H1 (cell line): ENCODE results near the gene TPM1. TPM values are rescaled to one million over a fixed set of nuclear protein-coding genes. Genes with fewer than 3 reads are reported as not detected.

ENCODE experiments used
- JUN ChIP-seq: IDR thresholded peaks from 2 replicates; pipeline ENCODE4 v1.6.1; 2011; ENCODE audit warnings: low read depth, mild to moderate bottlenecking, improper control_type of control experiment, low read length
- polyA plus RNA-seq, 7 experiments: library from polyadenylated mRNA; depleted of rRNA in 3 of 7; stranded (reverse) in 5 of 7; unstranded in 2 of 7; fragments of >200 nt in 5 of 7; fragments of 200-250 nt in 2 of 7; gene quantifications; 1 replicate in 5 of 7; 2 replicates in 1 of 7; 4 replicates in 1 of 7; pipeline versions ENCODE4 v1.2.1 to v1.2.3, GENCODE V29; 2011 to 2013; ENCODE audit warnings: missing spikeins in 2 of 7, mixed read lengths in 2 of 7
- total RNA-seq: library from RNA; stranded (reverse); fragmentation: NEBNext Ultra II Directional; extraction: Animal tissue kit (Norgen Biotek cat#: 25700); gene quantifications from 2 replicates; pipeline ENCODE4 v1.2.1, GENCODE V29; 2021
- TF ChIP-seq, protein P1 (sequence below), 3 experiments: IDR thresholded peaks; 1 replicate in 2 of 3; 2 replicates in 1 of 3; pipeline versions ENCODE4 v1.5.1 to v1.6.1; 2011; ENCODE audit warnings: low read length in 3 of 3, mild to moderate bottlenecking in 3 of 3, inconsistent platforms in 2 of 3, low read depth in 1 of 3, moderate library complexity in 1 of 3; ENCODE audit not compliant: insufficient read depth in 1 of 3; ENCODE audit errors: control extremely low read depth in 1 of 3

The TPM1 gene
- total and polyA plus RNA-seq, 2 of the 8 experiments (the other 6 are each of a cell fraction or from before 2014, with no cell fraction given), result 258 to 579 TPM

DNA sequence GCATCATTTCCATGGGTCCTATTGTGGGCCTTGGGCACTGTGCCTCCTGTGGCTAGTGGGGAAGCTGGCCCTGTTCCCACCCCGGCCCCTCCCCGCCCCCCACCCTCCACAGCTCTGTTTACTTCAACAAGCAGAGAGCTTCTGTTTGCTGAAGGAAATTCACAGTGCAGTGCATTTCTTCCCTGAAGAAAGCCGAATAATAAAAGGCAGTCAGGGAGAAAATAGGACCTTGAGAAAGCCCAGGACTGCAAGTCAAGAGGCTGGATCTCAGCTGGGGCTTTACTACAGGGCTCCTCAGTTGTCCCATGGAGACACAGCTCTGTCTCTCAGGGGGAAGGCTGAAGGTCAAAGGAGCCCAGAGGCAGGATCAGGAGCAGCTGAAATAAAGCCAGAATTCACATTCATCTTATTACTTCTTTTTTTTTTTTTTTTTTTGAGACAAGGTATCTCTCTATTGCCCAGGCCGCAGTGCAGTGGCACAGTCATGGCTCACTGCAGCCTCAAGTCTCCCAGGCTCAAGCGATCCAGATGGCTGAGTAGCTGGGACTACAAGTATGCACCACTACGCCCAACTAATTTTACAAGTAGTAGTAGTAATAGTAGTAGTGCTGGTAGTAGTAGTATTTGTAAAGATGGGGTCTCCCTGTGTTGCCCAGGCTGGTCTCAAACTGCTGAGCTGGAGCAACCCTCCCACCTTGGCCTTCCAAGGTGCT lies 46.1 kb downstream of the TPM1 start (continued):
- TF ChIP-seq, protein P1, sequence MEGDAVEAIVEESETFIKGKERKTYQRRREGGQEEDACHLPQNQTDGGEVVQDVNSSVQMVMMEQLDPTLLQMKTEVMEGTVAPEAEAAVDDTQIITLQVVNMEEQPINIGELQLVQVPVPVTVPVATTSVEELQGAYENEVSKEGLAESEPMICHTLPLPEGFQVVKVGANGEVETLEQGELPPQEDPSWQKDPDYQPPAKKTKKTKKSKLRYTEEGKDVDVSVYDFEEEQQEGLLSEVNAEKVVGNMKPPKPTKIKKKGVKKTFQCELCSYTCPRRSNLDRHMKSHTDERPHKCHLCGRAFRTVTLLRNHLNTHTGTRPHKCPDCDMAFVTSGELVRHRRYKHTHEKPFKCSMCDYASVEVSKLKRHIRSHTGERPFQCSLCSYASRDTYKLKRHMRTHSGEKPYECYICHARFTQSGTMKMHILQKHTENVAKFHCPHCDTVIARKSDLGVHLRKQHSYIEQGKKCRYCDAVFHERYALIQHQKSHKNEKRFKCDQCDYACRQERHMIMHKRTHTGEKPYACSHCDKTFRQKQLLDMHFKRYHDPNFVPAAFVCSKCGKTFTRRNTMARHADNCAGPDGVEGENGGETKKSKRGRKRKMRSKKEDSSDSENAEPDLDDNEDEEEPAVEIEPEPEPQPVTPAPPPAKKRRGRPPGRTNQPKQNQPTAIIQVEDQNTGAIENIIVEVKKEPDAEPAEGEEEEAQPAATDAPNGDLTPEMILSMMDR (IDR thresholded peaks at IDR 0.05; ENCODE audit: control extremely low read depth in 1 of 3, insufficient read depth in 1 of 3, low read depth in 1 of 3, low read length in 3 of 3), result no peak
- TF ChIP-seq JUN, result no peak
- TF ChIP-seq, all 59 proteins: peak for 0
